Measurements from ENCODE around the gene MED12L. TPM values are rescaled to one million over a fixed set of nuclear protein-coding genes. Genes with fewer than 3 reads are reported as not detected.

MED12L gene
- total and polyA plus RNA-seq, 12 donors = 0.03 to 4.5 (median 0.71) TPM

GRCh38 chr3:151456065-151456464 lies 370.6 kb downstream of the MED12L start:
- TF ChIP-seq CTCF (IDR thresholded peaks at IDR 0.05) = no peak
- 92 to 95% methylated on average over 3 of the region's 3 CpGs for WGBS, 2 donors
- Histone ChIP-seq H3K9me3 (no peaks in the 10 kb centered on the region), H3K4me1 (peaks cover 0 to 7% (median 0%) of the 10 kb centered on the region in 9 donors), H3K36me3 (peaks cover 0 to 4% (median 0%) of the 10 kb centered on the region in 9 donors), H3K27me3 (peaks cover 0 to 17% (median 12%) of the 10 kb centered on the region in 7 donors), H3K27ac (no peak overlapping the region), H3K4me3 (no peak overlapping the region)
- ATAC-seq = no peak
- intact Hi-C loops (cut with DNase I) = no loop called here
- DNase-seq = no peak

GRCh38 chr3:151459358-151459757 lies 373.9 kb downstream of the MED12L start:
- H3K9me3 ChIP-seq = no peaks in the 10 kb centered on the region
- ATAC-seq (peak in 4 of 8 donors; percentile 39 to 66 (median 59)), DNase-seq (no peak)
- WGBS, 2 donors = 45 to 46% methylated on average over 3 of the region's 3 CpGs
- no peak overlapping the region for H3K27ac ChIP-seq
- TF ChIP-seq CTCF (IDR thresholded peaks at IDR 0.05) = no peak
- peaks cover 0 to 4% (median 0%) of the 10 kb centered on the region in 9 donors for H3K36me3 ChIP-seq
- H3K27me3 ChIP-seq = peaks cover 0 to 45% (median 31%) of the 10 kb centered on the region in 7 donors
- intact Hi-C loops (cut with DNase I) = no loop called here
- H3K4me3 ChIP-seq = peak overlapping the region in 5 of 10 donors; percentile 50 to 55 (median 52)
- H3K4me1 ChIP-seq = peaks cover 0 to 9% (median 0%) of the 10 kb centered on the region in 9 donors

GRCh38 chr3:151460228-151460627 lies 374.8 kb downstream of the MED12L start:
- ATAC-seq = peak in 2 of 8 donors; percentile 21 to 46
- peak overlapping the region in 1 of 10 donors; percentile 60 for H3K27ac ChIP-seq
- H3K4me1 ChIP-seq = peaks cover 0 to 9% (median 0%) of the 10 kb centered on the region in 9 donors
- H3K27me3 ChIP-seq = peaks cover 0 to 48% (median 31%) of the 10 kb centered on the region in 7 donors
- WGBS, 2 donors = 48 to 60% methylated on average over 2 of the region's 2 CpGs
- no peaks in the 10 kb centered on the region for H3K9me3 ChIP-seq
- peak overlapping the region in 8 of 10 donors; percentile 35 to 55 (median 50) for H3K4me3 ChIP-seq
- DNase-seq = no peak
- intact Hi-C loops (cut with DNase I) = loop anchor here in 3 of 10 donors (10.0 kb wide), 4 partner anchors 195 to 465 kb away; no protein-coding TSS in a partner anchor
- H3K36me3 ChIP-seq = no peaks in the 10 kb centered on the region
- no peak for TF ChIP-seq CTCF (IDR thresholded peaks at IDR 0.05)

GRCh38 chr3:151460774-151461450 lies 375.4 kb downstream of the MED12L start, which contains the start of gene IGSF10:
Gene IGSF10 (minus strand): TSS chr3:151461061. CDS start chr3:151458709, 2,352 bp downstream.
- peaks cover 0 to 48% (median 31%) of the 10 kb centered on the region in 7 donors for H3K27me3 ChIP-seq
- intact Hi-C loops (cut with DNase I) = loop anchor here in 3 of 10 donors (10.0 kb wide), 4 partner anchors 194 to 464 kb away; no protein-coding TSS in a partner anchor
- no peak for TF ChIP-seq CTCF (IDR thresholded peaks at IDR 0.05)
- 9 to 11% methylated on average over 40 of the region's 40 CpGs for WGBS, 2 donors
- H3K9me3 ChIP-seq = no peaks in the 10 kb centered on the region
- ATAC-seq = peak; percentile 53 to 70 (median 63)
- H3K4me1 ChIP-seq = peaks cover 0 to 9% (median 0%) of the 10 kb centered on the region in 9 donors
- H3K27ac ChIP-seq = peak within 1 kb of the TSS in 2 of 10 donors; percentile 4 to 60
- no peaks in the 10 kb centered on the region for H3K36me3 ChIP-seq
- peak within 1 kb of the TSS; percentile 31 to 55 (median 49) for H3K4me3 ChIP-seq
- DNase-seq = peak in 1 of 2 donors; percentile 25

All from heart right ventricle (tissue), 16 donors.